OCI-LY1 (cell line): ENCODE data around the gene NPAS3.
A peak's percentile ranks its signal among the peaks of the same experiment; 100 is the strongest.

ENCODE experiments used
- H2AFZ ChIP-seq: fragments of 200-600 bp; sonication (generic), shearing (Covaris generic); 2 replicates; pipeline ENCODE4 v1.6.0; 2014; ENCODE audit warnings: antibody characterized with exemption, mild to moderate bottlenecking, low read length
- H3F3A ChIP-seq: fragments of 200-600 bp; sonication (generic), shearing (Covaris generic); 2 replicates; pipeline ENCODE4 v1.6.0; 2014; ENCODE audit warnings: mild to moderate bottlenecking, antibody characterized with exemption, low read length, moderate library complexity; ENCODE audit not compliant: insufficient read depth
- H3K27ac ChIP-seq: fragments of 200-600 bp; sonication (generic); 2 replicates; pipeline ENCODE4 v1.5.1; 2014; ENCODE audit warnings: low read length, mixed run types, mild to moderate bottlenecking, low read depth; ENCODE audit not compliant: poor library complexity, severe bottlenecking
- H3K27me3 ChIP-seq: fragments of 200-600 bp; sonication (generic); 2 replicates; pipeline ENCODE4 v1.6.0; 2014; ENCODE audit warnings: antibody characterized with exemption, mild to moderate bottlenecking, low read length, moderate library complexity; ENCODE audit not compliant: insufficient read depth
- H3K36me3 ChIP-seq: fragments of 200-600 bp; sonication (generic); 2 replicates; pipeline ENCODE4 v1.6.1; 2014; ENCODE audit warnings: mild to moderate bottlenecking, antibody characterized with exemption, low read length, moderate library complexity, mixed read lengths; ENCODE audit not compliant: insufficient read depth
- H3K4me1 ChIP-seq: fragments of 200-600 bp; sonication (generic); 2 replicates; pipeline ENCODE4 v1.5.1; 2014; ENCODE audit warnings: mild to moderate bottlenecking, low read length, moderate library complexity; ENCODE audit not compliant: insufficient read depth, severe bottlenecking
- H3K4me2 ChIP-seq: fragments of 200-600 bp; sonication (generic), shearing (Covaris generic); 2 replicates; pipeline ENCODE4 v1.6.1; 2014; ENCODE audit warnings: low read length
- H3K4me3 ChIP-seq: fragments of 200-600 bp; sonication (generic); 2 replicates; pipeline ENCODE4 v1.5.1; 2014; ENCODE audit warnings: low read length, low read depth, mild to moderate bottlenecking, mixed read lengths; ENCODE audit not compliant: poor library complexity, severe bottlenecking
- H3K79me2 ChIP-seq: fragments of 200-600 bp; shearing (Covaris generic); 2 replicates; pipeline ENCODE4 v1.6.1; 2016; ENCODE audit warnings: mixed run types, low read length, mixed read lengths; ENCODE audit not compliant: insufficient read depth
- H3K9ac ChIP-seq: fragments of 200-600 bp; sonication (generic), shearing (Covaris generic); 2 replicates; pipeline ENCODE4 v1.6.1; 2014; ENCODE audit warnings: mild to moderate bottlenecking, low read length, mixed read lengths
- H3K9me2 ChIP-seq: fragments of 200-600 bp; sonication (generic), shearing (Covaris generic); 2 replicates; pipeline ENCODE4 v1.6.1; 2014; ENCODE audit warnings: low read depth, mild to moderate bottlenecking, low read length, mixed read lengths
- H3K9me3 ChIP-seq: fragments of 200-600 bp; shearing (Covaris generic); 2 replicates; pipeline ENCODE4 v1.6.1; 2014; ENCODE audit warnings: low read length, mixed read lengths
- H4K20me1 ChIP-seq: fragments of 200-600 bp; sonication (generic), shearing (Covaris generic); 2 replicates; pipeline ENCODE4 v1.6.0; 2016; ENCODE audit warnings: mild to moderate bottlenecking, low read length; ENCODE audit not compliant: insufficient read depth
- EZH2 ChIP-seq: fragments of 200-600 bp; sonication (generic), shearing (Covaris generic); IDR thresholded peaks from 2 replicates; pipeline ENCODE4 v1.8.0; 2017; ENCODE audit warnings: borderline replicate concordance, mixed run types, mild to moderate bottlenecking, antibody characterized with exemption, low read length, moderate library complexity, mixed read lengths
- TF ChIP-seq, protein P1 (sequence below): fragments of 200-600 bp; sonication (generic), shearing (Covaris generic); IDR thresholded peaks from 2 replicates; pipeline ENCODE4 v1.5.1; 2017; ENCODE audit warnings: mild to moderate bottlenecking, antibody characterized with exemption, low read length, moderate library complexity, mixed read lengths

The NPAS3 gene

DNA sequence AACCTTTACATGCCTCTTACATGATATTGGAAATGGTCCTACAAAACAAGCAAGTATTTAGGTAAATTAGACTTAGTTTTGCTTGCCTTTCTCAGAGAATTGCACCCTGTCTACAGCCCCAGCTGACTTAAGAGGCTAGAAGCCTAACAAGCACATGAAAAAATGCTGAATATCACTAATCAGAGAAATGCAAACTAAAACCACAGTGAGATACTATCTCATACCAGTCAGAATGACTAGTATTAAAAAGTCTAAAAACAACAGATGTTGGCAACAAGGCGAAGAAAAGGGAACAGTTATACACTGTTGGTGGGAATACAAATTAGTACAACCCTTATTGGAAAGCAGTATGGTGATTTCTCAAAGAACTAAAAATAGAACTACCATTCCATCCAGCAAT is 908.4 kb downstream of the NPAS3 start:
- Histone ChIP-seq H3K4me1 (no peaks in the 10 kb centered on the region), H3K79me2 (no peaks in the 10 kb centered on the region), H3F3A (no peaks in the 10 kb centered on the region), H3K9me3 (no peaks in the 10 kb centered on the region), H3K36me3 (no peaks in the 10 kb centered on the region), H3K27ac (no peak overlapping the region), H3K9ac (no peak overlapping the region), H3K4me3 (no peak overlapping the region), H2AFZ (no peak overlapping the region), H3K27me3 (no peaks in the 10 kb centered on the region), H3K9me2 (no peaks in the 10 kb centered on the region), H4K20me1 (no peaks in the 10 kb centered on the region), H3K4me2 (no peak overlapping the region)
- TF ChIP-seq, protein P1, sequence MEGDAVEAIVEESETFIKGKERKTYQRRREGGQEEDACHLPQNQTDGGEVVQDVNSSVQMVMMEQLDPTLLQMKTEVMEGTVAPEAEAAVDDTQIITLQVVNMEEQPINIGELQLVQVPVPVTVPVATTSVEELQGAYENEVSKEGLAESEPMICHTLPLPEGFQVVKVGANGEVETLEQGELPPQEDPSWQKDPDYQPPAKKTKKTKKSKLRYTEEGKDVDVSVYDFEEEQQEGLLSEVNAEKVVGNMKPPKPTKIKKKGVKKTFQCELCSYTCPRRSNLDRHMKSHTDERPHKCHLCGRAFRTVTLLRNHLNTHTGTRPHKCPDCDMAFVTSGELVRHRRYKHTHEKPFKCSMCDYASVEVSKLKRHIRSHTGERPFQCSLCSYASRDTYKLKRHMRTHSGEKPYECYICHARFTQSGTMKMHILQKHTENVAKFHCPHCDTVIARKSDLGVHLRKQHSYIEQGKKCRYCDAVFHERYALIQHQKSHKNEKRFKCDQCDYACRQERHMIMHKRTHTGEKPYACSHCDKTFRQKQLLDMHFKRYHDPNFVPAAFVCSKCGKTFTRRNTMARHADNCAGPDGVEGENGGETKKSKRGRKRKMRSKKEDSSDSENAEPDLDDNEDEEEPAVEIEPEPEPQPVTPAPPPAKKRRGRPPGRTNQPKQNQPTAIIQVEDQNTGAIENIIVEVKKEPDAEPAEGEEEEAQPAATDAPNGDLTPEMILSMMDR = no peak
- TF ChIP-seq EZH2 = no peak

GRCh38 chr14:33848009-33848408 is 909.3 kb downstream of the NPAS3 start:
- Histone ChIP-seq H3K27ac (no peak overlapping the region), H3K79me2 (no peaks in the 10 kb centered on the region), H4K20me1 (no peaks in the 10 kb centered on the region), H3K36me3 (no peaks in the 10 kb centered on the region), H3K9me3 (no peaks in the 10 kb centered on the region), H3K9ac (no peak overlapping the region), H3K4me1 (no peaks in the 10 kb centered on the region), H3K4me3 (no peak overlapping the region), H3K9me2 (no peaks in the 10 kb centered on the region), H3K27me3 (no peaks in the 10 kb centered on the region), H3K4me2 (no peak overlapping the region), H3F3A (no peaks in the 10 kb centered on the region), H2AFZ (no peak overlapping the region)
- no peak for TF ChIP-seq EZH2
- TF ChIP-seq, protein P1 = no peak

DNA sequence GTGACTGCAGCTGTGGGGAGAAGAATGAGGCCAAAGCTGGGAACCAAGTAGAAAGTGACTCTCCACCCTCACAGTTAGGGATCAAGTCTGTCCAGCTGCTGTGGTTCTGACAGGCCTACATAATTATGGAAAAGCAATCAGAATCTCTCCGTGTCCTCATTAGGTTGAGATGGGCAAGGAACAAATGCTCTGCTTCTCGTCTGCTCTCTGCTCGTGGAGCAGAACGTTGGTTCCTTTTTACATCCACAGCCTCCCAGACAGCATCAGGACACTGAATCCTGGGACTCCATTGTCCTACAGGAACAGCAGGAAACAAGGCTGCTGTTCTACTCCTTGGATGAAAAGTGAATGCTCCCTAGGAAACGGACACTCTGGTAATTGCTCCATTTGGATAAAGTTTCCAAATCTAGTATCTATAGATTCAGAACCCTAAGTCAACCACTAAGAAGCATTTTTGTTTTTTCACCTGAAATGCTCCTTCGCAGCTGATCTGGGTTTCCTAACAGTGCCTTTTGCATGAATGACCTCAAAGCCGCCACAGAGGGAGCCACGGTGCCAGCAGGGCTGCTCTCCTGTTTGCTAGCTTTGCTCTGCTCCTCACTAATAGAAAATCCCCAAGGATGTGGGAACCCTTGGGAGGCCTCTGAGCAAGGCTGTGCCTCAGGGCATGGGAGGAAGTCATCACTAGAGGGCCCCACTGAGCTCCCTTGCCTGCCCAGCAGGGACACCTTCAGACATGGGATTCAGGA is 910.2 kb downstream of the NPAS3 start:
- Histone ChIP-seq H3F3A (no peaks in the 10 kb centered on the region), H3K4me3 (no peak overlapping the region), H3K9me3 (no peaks in the 10 kb centered on the region), H2AFZ (no peak overlapping the region), H3K4me2 (no peak overlapping the region), H4K20me1 (no peaks in the 10 kb centered on the region), H3K9me2 (no peaks in the 10 kb centered on the region), H3K27me3 (no peaks in the 10 kb centered on the region), H3K36me3 (no peaks in the 10 kb centered on the region), H3K9ac (no peak overlapping the region), H3K27ac (no peak overlapping the region), H3K79me2 (no peaks in the 10 kb centered on the region), H3K4me1 (no peaks in the 10 kb centered on the region)
- TF ChIP-seq, protein P1 = peak; percentile 49
- TF ChIP-seq EZH2 = no peak
